Neural crest cell (in vitro differentiated cells): ENCODE data around the gene MOCOS. TPM values are rescaled to one million over a fixed set of nuclear protein-coding genes. Genes with fewer than 3 reads are reported as not detected.
A peak's percentile ranks its signal among the peaks of the same experiment; 100 is the strongest.

Source experiments
- DNase-seq: peaks from one replicate; pipeline ENCODE4 v3.0.0; 2021; ENCODE audit warnings: low read depth, mixed read lengths, low spot score
- H3K27ac Mint-ChIP-seq: one replicate; pipeline ENCODE4 v1.8.0; 2021; ENCODE audit warnings: mild to moderate bottlenecking, mixed read lengths; ENCODE audit not compliant: unreplicated experiment
- H3K27me3 Mint-ChIP-seq: 2 replicates; pipeline ENCODE4 v1.8.0; 2021; ENCODE audit warnings: low read depth, mild to moderate bottlenecking, mixed read lengths
- H3K36me3 Mint-ChIP-seq: 2 replicates; pipeline ENCODE4 v1.8.0; 2021; ENCODE audit warnings: low read depth, mild to moderate bottlenecking, mixed read lengths
- H3K4me1 Mint-ChIP-seq: 2 replicates; pipeline ENCODE4 v1.8.0; 2021; ENCODE audit warnings: mixed read lengths
- H3K4me3 Mint-ChIP-seq: one replicate; pipeline ENCODE4 v1.8.0; 2021; ENCODE audit warnings: mild to moderate bottlenecking, mixed read lengths
- H3K9me3 Mint-ChIP-seq: 2 replicates; pipeline ENCODE4 v1.8.0; 2021; ENCODE audit warnings: mixed read lengths
- CTCF ChIP-seq: fragments of 200-600 bp; sonication (generic); conservative IDR thresholded peaks from 2 replicates; pipeline ENCODE4 v1.5.0; 2021; ENCODE audit warnings: antibody characterized with exemption, mild to moderate bottlenecking
- total RNA-seq: library from RNA; stranded (reverse); gene quantifications from 2 replicates; pipeline ENCODE4 v1.2.1, GENCODE V29; 2021

Gene MOCOS
- total RNA-seq, 1 donor from 2014 or later, result 2.6 TPM

GRCh38 chr18:36196238-36196995 lies 9.1 kb downstream of the MOCOS start:
- H3K4me1 Mint-ChIP-seq, result no peaks in the 10 kb centered on the region
- no peak for DNase-seq
- H3K27ac Mint-ChIP-seq, result no peak overlapping the region
- no peaks in the 10 kb centered on the region for H3K27me3 Mint-ChIP-seq
- no peak for TF ChIP-seq CTCF
- no peak overlapping the region for H3K4me3 Mint-ChIP-seq
- H3K36me3 Mint-ChIP-seq, result no peaks in the 10 kb centered on the region
- no peaks in the 10 kb centered on the region for H3K9me3 Mint-ChIP-seq

GRCh38 chr18:36197511-36198166 lies 10.3 kb downstream of the MOCOS start:
- Mint-ChIP-seq H3K36me3 (no peaks in the 10 kb centered on the region), H3K27me3 (no peaks in the 10 kb centered on the region)

GRCh38 chr18:36199691-36200295 lies 12.5 kb downstream of the MOCOS start:
- no peaks in the 10 kb centered on the region for H3K36me3 Mint-ChIP-seq
- no peak for DNase-seq
- H3K4me1 Mint-ChIP-seq, result no peaks in the 10 kb centered on the region
- TF ChIP-seq CTCF, result no peak
- no peaks in the 10 kb centered on the region for H3K27me3 Mint-ChIP-seq
- no peak overlapping the region for H3K4me3 Mint-ChIP-seq
- no peaks in the 10 kb centered on the region for H3K9me3 Mint-ChIP-seq
- no peak overlapping the region for H3K27ac Mint-ChIP-seq

More at GRCh38 chr18:36197511-36198166, 10.3 kb downstream of the MOCOS start:
- no peaks in the 10 kb centered on the region for H3K9me3 Mint-ChIP-seq
- no peaks in the 10 kb centered on the region for H3K4me1 Mint-ChIP-seq
- TF ChIP-seq CTCF, result no peak
- peak overlapping the region; percentile 54 for H3K27ac Mint-ChIP-seq
- no peak overlapping the region for H3K4me3 Mint-ChIP-seq
- DNase-seq, result no peak

- no peak for DNase-seq
- Mint-ChIP-seq H3K9me3 (no peaks in the 10 kb centered on the region), H3K36me3 (no peaks in the 10 kb centered on the region), H3K27ac (no peak overlapping the region), H3K27me3 (no peaks in the 10 kb centered on the region), H3K4me3 (no peak overlapping the region), H3K4me1 (no peaks in the 10 kb centered on the region)
- no peak for TF ChIP-seq CTCF
Observed at GRCh38 chr18:36200354-36200771, 13.1 kb downstream of the MOCOS start.

- no peak for DNase-seq
- TF ChIP-seq CTCF, result no peak
- H3K9me3 Mint-ChIP-seq, result peaks cover 2% of the 10 kb centered on the region
- no peaks in the 10 kb centered on the region for H3K36me3 Mint-ChIP-seq
- no peak overlapping the region for H3K4me3 Mint-ChIP-seq
- no peaks in the 10 kb centered on the region for H3K27me3 Mint-ChIP-seq
- no peaks in the 10 kb centered on the region for H3K4me1 Mint-ChIP-seq
- no peak overlapping the region for H3K27ac Mint-ChIP-seq
Observed at GRCh38 chr18:36201765-36202164, 14.5 kb downstream of the MOCOS start.
